CD14-positive monocyte (primary cell): ENCODE measurements around the gene CAMK1D. TPM values are rescaled to one million over a fixed set of nuclear protein-coding genes. Genes with fewer than 3 reads are reported as not detected.

Experiments used
- DNase-seq, 3 donors: peaks; one replicate each; pipeline ENCODE4 v3.0.0-alpha.2; 2011 to 2022
- H2AFZ ChIP-seq: 2 replicates; pipeline ENCODE4 v1.6.0; 2012; ENCODE audit warnings: mild to moderate bottlenecking, low read depth, low read length, inconsistent platforms; ENCODE audit not compliant: insufficient read depth, poor library complexity, severe bottlenecking
- H3K27ac ChIP-seq, 2 donors: 1 replicate in 1 of 2; 2 replicates in 1 of 2; pipeline ENCODE4 v1.5.1; 2012 to 2013; ENCODE audit warnings: low read length in 2 of 2, control low read depth in 1 of 2, inconsistent platforms in 1 of 2, low read depth in 1 of 2, mild to moderate bottlenecking in 1 of 2
- H3K27me3 ChIP-seq, 2 donors: one replicate each; pipeline versions ENCODE4 v1.6.0 to v1.6.1; 2011 to 2013; ENCODE audit warnings: low read length in 2 of 2; ENCODE audit not compliant: control insufficient read depth in 2 of 2, insufficient read depth in 2 of 2
- H3K36me3 ChIP-seq, 2 donors: replicated peaks in 1 of 2; 1 replicate in 1 of 2; 2 replicates in 1 of 2; pipeline versions ENCODE4 v1.5.1 to v1.6.1; 2012 to 2013; ENCODE audit warnings: low read length in 2 of 2, control low read depth in 1 of 2, inconsistent platforms in 1 of 2, mild to moderate bottlenecking in 1 of 2; ENCODE audit not compliant: insufficient read depth in 2 of 2, control insufficient read depth in 1 of 2
- H3K4me1 ChIP-seq, 2 donors: 1 replicate in 1 of 2; 2 replicates in 1 of 2; pipeline versions ENCODE4 v1.5.1 to v1.6.1; 2012 to 2013; ENCODE audit warnings: low read length in 2 of 2, control low read depth in 1 of 2, inconsistent platforms in 1 of 2, mild to moderate bottlenecking in 1 of 2, moderate library complexity in 1 of 2; ENCODE audit not compliant: insufficient read depth in 2 of 2, control insufficient read depth in 1 of 2
- H3K4me2 ChIP-seq: replicated peaks from 2 replicates; pipeline ENCODE3; 2012; ENCODE audit warnings: low read length, moderate library complexity, mild to moderate bottlenecking; ENCODE audit not compliant: poor library complexity, severe bottlenecking; ENCODE audit errors: extremely low read depth
- H3K4me3 ChIP-seq, 3 experiments: fragments of 200-600 bp in 1 of 3; sonication (generic) in 1 of 3; replicated peaks in 1 of 3; 1 replicate in 2 of 3; 2 replicates in 1 of 3; pipeline ENCODE4 v1.5.1; 2011 to 2013; ENCODE audit warnings: low read length in 3 of 3, mild to moderate bottlenecking in 3 of 3, control low read depth in 2 of 3, low read depth in 2 of 3, inconsistent platforms in 1 of 3, moderate library complexity in 1 of 3
- H3K79me2 ChIP-seq: 2 replicates; pipeline ENCODE4 v1.6.0; 2012; ENCODE audit warnings: mild to moderate bottlenecking, control low read depth, inconsistent platforms, low read length, moderate library complexity; ENCODE audit not compliant: insufficient read depth
- H3K9ac ChIP-seq: 2 replicates; pipeline ENCODE4 v1.6.0; 2017; ENCODE audit warnings: low read length, mild to moderate bottlenecking; ENCODE audit not compliant: insufficient read depth, poor library complexity, severe bottlenecking
- H3K9me3 ChIP-seq, 2 donors: replicated peaks in 1 of 2; 1 replicate in 1 of 2; 2 replicates in 1 of 2; pipeline versions ENCODE4 v1.5.1 to v1.6.1; 2012 to 2013; ENCODE audit warnings: low read length in 2 of 2, control low read depth in 1 of 2; ENCODE audit not compliant: control insufficient read depth in 1 of 2, insufficient read depth in 1 of 2
- H4K20me1 ChIP-seq: 2 replicates; pipeline ENCODE4 v1.6.0; 2012; ENCODE audit warnings: mild to moderate bottlenecking, low read length, control low read depth, moderate library complexity; ENCODE audit not compliant: insufficient read depth
- H3K27ac Mint-ChIP-seq, 7 donors: one replicate each; pipeline ENCODE4 v1.8.0; 2020; ENCODE audit warnings: mild to moderate bottlenecking in 7 of 7, mixed read lengths in 7 of 7, moderate library complexity in 6 of 7, inconsistent platforms in 2 of 7
- H3K27me3 Mint-ChIP-seq, 3 donors: one replicate each; pipeline ENCODE4 v1.8.0; 2021 to 2022; ENCODE audit warnings: low read depth in 3 of 3, mild to moderate bottlenecking in 3 of 3, mixed read lengths in 3 of 3, moderate library complexity in 3 of 3, inconsistent platforms in 1 of 3
- H3K36me3 Mint-ChIP-seq, 2 donors: one replicate each; pipeline ENCODE4 v1.8.0; 2020; ENCODE audit warnings: mixed read lengths in 2 of 2, inconsistent platforms in 1 of 2, mild to moderate bottlenecking in 1 of 2
- H3K4me1 Mint-ChIP-seq: one replicate; pipeline ENCODE4 v1.8.0; 2020; ENCODE audit warnings: mild to moderate bottlenecking, mixed read lengths
- H3K4me3 Mint-ChIP-seq, 2 donors: one replicate each; pipeline ENCODE4 v1.8.0; 2020; ENCODE audit warnings: mild to moderate bottlenecking in 2 of 2, mixed read lengths in 2 of 2, moderate library complexity in 1 of 2
- H3K9me3 Mint-ChIP-seq, 7 donors: one replicate each; pipeline ENCODE4 v1.8.0; 2020 to 2022; ENCODE audit warnings: mixed read lengths in 7 of 7, mild to moderate bottlenecking in 6 of 7, moderate library complexity in 6 of 7, inconsistent platforms in 2 of 7
- WGBS: methylation state at CpG from one replicate; pipeline ENCODE4 v1.1.5; 2013; ENCODE audit warnings: missing lambda C conversion rate; ENCODE audit not compliant: insufficient coverage; 5-methylcytosine and 5-hydroxymethylcytosine counted together
- intact Hi-C, 2 donors: fragments of 100-400 bp; cut with micrococcal nuclease; formaldehyde crosslinking; loops; one replicate each; pipeline versions ENCODE4 v1.15.0 to v1.15.1; 2023
- polyA plus RNA-seq, 3 donors: library from polyadenylated mRNA; depleted of rRNA in 1 of 3; unstranded in 2 of 3; stranded (reverse) in 1 of 3; fragments of 300-500 nt in 2 of 3; fragments of >200 nt in 1 of 3; fragmentation: Illumina TruSeq in 2 of 3; gene quantifications; 1 replicate in 2 of 3; 2 replicates in 1 of 3; pipeline ENCODE4 v1.2.3, GENCODE V29; 2012 to 2021
- TF ChIP-seq, protein P1 (sequence below): fragments of 200-600 bp; IDR thresholded peaks from one replicate; pipeline ENCODE4 v1.8.0; 2022; ENCODE audit warnings: antibody characterized with exemption, mild to moderate bottlenecking

Gene CAMK1D
- polyA plus RNA-seq, 3 donors = 6.7 to 11.8 (median 7.1) TPM

DNA sequence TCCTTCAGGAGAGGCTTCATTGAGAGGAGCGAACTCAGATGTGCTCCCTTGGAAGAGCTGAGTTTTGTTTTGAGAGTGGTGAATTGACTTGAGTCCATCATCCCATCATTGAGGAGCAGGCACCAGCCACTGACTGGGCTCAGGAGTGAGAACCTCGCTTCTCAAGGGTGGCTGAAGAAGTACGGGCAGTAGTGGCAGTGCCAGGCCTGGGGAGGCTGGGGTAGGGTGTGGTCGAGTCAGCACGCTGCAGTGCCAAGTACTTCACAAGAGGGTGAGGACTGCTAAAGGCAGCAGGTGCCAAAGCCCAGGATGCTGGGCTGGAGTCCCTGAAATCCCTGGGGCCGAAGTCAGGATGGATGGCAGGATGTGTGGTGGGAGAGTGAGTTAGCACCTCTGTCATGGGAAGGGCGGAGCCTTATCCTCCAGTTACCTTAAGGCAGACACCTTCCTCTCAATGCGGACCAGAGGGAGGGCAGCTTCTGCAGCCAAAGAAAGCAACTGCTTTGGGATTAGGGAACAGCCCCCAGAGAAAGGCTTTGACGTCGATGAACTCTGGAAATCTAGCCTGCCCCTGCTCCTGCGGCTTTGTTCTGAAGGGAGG, 210.3 kb downstream of the CAMK1D start:
- TF ChIP-seq, protein P1, sequence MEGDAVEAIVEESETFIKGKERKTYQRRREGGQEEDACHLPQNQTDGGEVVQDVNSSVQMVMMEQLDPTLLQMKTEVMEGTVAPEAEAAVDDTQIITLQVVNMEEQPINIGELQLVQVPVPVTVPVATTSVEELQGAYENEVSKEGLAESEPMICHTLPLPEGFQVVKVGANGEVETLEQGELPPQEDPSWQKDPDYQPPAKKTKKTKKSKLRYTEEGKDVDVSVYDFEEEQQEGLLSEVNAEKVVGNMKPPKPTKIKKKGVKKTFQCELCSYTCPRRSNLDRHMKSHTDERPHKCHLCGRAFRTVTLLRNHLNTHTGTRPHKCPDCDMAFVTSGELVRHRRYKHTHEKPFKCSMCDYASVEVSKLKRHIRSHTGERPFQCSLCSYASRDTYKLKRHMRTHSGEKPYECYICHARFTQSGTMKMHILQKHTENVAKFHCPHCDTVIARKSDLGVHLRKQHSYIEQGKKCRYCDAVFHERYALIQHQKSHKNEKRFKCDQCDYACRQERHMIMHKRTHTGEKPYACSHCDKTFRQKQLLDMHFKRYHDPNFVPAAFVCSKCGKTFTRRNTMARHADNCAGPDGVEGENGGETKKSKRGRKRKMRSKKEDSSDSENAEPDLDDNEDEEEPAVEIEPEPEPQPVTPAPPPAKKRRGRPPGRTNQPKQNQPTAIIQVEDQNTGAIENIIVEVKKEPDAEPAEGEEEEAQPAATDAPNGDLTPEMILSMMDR = no peak
- WGBS = 79% methylated on average over 7 of the region's 11 CpGs
- no peaks in the 10 kb centered on the region for H3K27me3 Mint-ChIP-seq
- H3K9me3 Mint-ChIP-seq = peaks cover 0 to 3% (median 0%) of the 10 kb centered on the region in 7 donors
- H3K36me3 Mint-ChIP-seq = peaks cover 0 to 5% of the 10 kb centered on the region in 2 donors
- DNase-seq = no peak
- no peak overlapping the region for H3K27ac ChIP-seq
- peaks cover 0 to 9% of the 10 kb centered on the region in 2 donors for H3K4me1 ChIP-seq
- H3K4me2 ChIP-seq = no peak overlapping the region
- peak overlapping the region in 1 of 7 donors; percentile 51 for H3K27ac Mint-ChIP-seq
- H3K36me3 ChIP-seq = no peaks in the 10 kb centered on the region
- peaks cover 15% of the 10 kb centered on the region for H3K4me1 Mint-ChIP-seq
- H3K4me3 ChIP-seq = no peak overlapping the region
- H4K20me1 ChIP-seq = peaks cover 56% of the 10 kb centered on the region
- H2AFZ ChIP-seq = no peak overlapping the region
- intact Hi-C loops = no loop called here
- no peaks in the 10 kb centered on the region for H3K9me3 ChIP-seq
- H3K9ac ChIP-seq = no peak overlapping the region
- H3K79me2 ChIP-seq = no peaks in the 10 kb centered on the region
- H3K4me3 Mint-ChIP-seq = no peak overlapping the region
- H3K27me3 ChIP-seq = no peaks in the 10 kb centered on the region

DNA sequence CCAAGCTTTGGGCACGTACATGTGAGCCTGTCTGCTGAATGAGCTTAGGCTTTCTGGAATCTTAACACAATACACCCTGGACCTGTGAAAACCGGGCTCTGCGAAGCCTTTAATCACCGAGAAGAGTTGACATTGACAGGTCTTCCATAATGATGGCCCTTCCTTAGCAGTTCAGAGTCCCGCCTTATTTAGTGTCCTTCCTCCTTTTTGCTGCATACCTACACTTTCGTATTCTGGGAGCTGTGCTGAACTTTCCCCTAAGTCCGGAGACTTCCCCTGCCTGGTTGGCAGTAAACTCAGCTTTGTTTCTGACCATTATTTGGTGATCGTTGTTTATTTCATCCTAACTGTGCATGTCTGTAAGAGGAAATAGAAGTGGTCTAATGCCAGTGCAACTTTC, 212.0 kb downstream of the CAMK1D start:
- Histone ChIP-seq H3K9ac (no peak overlapping the region), H3K27me3 (no peaks in the 10 kb centered on the region), H4K20me1 (peaks cover 56% of the 10 kb centered on the region), H2AFZ (no peak overlapping the region), H3K4me3 (no peak overlapping the region), H3K79me2 (no peaks in the 10 kb centered on the region), H3K9me3 (no peaks in the 10 kb centered on the region), H3K4me1 (peaks cover 0 to 9% of the 10 kb centered on the region in 2 donors), H3K36me3 (no peaks in the 10 kb centered on the region), H3K27ac (no peak overlapping the region), H3K4me2 (no peak overlapping the region)
- TF ChIP-seq, protein P1 = no peak
- H3K36me3 Mint-ChIP-seq = no peaks in the 10 kb centered on the region
- intact Hi-C loops = no loop called here
- H3K9me3 Mint-ChIP-seq = peaks cover 0 to 3% (median 0%) of the 10 kb centered on the region in 7 donors
- no peak for DNase-seq
- H3K27ac Mint-ChIP-seq = no peak overlapping the region
- H3K27me3 Mint-ChIP-seq = no peaks in the 10 kb centered on the region
- H3K4me1 Mint-ChIP-seq = peaks cover 15% of the 10 kb centered on the region
- no peak overlapping the region for H3K4me3 Mint-ChIP-seq
- WGBS = 94% methylated on average over 5 of the region's 8 CpGs
